ENCODE results near the gene ARL15. TPM values are rescaled to one million over a fixed set of nuclear protein-coding genes. Genes with fewer than 3 reads are reported as not detected.
A peak's percentile ranks its signal among the peaks of the same experiment; 100 is the strongest.

The ARL15 gene
- total and polyA plus RNA-seq, 8 donors, result 20.2 to 27.7 (median 25.1) TPM

DNA sequence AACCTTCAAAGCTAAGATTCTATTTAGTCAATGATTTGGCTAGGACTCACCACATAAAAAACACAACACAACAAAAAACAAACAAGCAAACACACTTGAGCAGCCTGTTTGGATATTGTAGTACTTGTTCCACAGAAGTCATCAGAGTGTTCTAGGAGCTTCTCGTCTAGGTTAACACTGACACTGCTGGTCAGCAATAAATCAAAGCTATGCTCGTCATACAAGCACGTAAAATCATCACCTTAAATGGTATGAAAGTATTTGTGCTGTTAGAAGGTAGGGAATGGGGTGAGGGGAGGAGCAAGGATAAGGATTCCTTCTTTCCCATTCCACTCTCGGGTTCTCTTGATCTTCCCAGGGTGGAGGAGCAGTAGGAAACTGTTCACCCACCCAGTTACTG, 88.0 kb downstream of the ARL15 start:
- Histone ChIP-seq H3K9me3 (no peaks in the 10 kb centered on the region), H3K27ac (no peak overlapping the region), H3K27me3 (no peaks in the 10 kb centered on the region), H3K4me1 (no peaks in the 10 kb centered on the region), H3K36me3 (no peaks in the 10 kb centered on the region), H3K4me3 (no peak overlapping the region)
- DNase-seq (no peak), ATAC-seq (no peak)
- intact Hi-C loops (cut with DNase I), result no loop called here
- TF ChIP-seq, protein P1, sequence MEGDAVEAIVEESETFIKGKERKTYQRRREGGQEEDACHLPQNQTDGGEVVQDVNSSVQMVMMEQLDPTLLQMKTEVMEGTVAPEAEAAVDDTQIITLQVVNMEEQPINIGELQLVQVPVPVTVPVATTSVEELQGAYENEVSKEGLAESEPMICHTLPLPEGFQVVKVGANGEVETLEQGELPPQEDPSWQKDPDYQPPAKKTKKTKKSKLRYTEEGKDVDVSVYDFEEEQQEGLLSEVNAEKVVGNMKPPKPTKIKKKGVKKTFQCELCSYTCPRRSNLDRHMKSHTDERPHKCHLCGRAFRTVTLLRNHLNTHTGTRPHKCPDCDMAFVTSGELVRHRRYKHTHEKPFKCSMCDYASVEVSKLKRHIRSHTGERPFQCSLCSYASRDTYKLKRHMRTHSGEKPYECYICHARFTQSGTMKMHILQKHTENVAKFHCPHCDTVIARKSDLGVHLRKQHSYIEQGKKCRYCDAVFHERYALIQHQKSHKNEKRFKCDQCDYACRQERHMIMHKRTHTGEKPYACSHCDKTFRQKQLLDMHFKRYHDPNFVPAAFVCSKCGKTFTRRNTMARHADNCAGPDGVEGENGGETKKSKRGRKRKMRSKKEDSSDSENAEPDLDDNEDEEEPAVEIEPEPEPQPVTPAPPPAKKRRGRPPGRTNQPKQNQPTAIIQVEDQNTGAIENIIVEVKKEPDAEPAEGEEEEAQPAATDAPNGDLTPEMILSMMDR (IDR thresholded peaks at IDR 0.05), result no peak

DNA sequence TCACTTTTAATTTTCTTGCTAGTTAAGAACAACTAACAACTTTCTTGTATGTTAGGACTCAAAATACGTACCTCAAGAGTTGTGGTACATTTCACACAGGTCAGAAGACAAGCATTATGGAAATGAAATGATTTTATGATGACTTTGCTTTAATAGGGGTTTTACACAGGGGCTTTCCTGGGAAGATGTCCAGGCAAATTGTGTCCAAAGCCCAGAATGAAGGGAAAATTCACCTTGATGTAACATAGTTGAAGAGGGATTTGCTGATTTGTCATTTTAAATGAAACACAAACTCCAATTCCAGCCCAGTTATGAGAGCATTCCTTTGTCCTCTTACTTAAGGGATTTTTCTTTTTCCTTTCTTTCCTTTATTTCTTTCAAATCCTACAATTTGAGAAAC, 89.2 kb downstream of the ARL15 start:
- Histone ChIP-seq H3K4me1 (no peaks in the 10 kb centered on the region), H3K4me3 (no peak overlapping the region), H3K36me3 (no peaks in the 10 kb centered on the region), H3K27ac (no peak overlapping the region), H3K9me3 (no peaks in the 10 kb centered on the region), H3K27me3 (no peaks in the 10 kb centered on the region)
- intact Hi-C loops (cut with DNase I), result no loop called here
- DNase-seq (no peak), ATAC-seq (no peak)
- TF ChIP-seq, protein P1 (IDR thresholded peaks at IDR 0.05), result no peak

DNA sequence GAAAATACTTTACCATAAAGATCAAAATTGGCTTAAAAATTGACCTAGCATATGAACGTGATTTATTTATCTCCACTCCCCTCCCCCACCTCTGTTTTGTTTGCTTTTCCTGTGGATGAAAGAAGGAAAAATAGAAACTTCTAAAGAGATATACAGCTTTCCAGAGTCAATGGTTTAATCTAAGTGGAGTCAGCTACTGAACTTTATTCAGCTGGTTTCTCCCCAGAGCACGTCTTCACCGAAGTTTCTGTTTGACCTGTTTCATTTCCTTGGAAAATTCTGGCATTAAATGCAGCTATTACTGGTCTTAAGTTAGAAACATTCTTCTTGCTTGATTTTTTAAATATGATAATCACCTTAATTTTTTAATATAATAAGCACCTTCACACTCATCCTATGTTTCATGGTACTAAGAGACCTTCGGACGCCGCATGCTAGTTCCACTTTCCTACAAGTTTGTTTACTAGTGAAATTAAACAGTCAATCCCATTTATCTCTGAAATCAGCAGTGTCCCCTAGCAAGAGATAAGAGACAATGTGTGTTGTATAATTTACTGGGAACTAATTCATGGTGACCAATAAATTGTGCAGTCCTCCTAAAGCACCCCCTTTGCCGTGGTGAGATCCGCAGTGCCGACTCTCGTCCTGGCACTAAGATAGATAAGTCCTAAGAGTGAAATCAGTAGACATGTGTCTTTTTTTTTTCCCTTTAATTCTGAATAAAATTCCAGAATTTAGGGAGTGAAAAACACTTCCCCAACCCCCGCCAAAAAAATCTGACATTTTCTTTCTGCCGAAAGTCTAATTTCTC, 89.9 kb downstream of the ARL15 start:
- no peaks in the 10 kb centered on the region for H3K9me3 ChIP-seq
- TF ChIP-seq, protein P1 (IDR thresholded peaks at IDR 0.05), result no peak
- no peaks in the 10 kb centered on the region for H3K27me3 ChIP-seq
- H3K4me3 ChIP-seq, result no peak overlapping the region
- H3K4me1 ChIP-seq, result no peaks in the 10 kb centered on the region
- DNase-seq, result peak in 1 of 4 donors; percentile 7
- no peak overlapping the region for H3K27ac ChIP-seq
- no peak for ATAC-seq
- intact Hi-C loops (cut with DNase I), result no loop called here
- no peaks in the 10 kb centered on the region for H3K36me3 ChIP-seq

DNA sequence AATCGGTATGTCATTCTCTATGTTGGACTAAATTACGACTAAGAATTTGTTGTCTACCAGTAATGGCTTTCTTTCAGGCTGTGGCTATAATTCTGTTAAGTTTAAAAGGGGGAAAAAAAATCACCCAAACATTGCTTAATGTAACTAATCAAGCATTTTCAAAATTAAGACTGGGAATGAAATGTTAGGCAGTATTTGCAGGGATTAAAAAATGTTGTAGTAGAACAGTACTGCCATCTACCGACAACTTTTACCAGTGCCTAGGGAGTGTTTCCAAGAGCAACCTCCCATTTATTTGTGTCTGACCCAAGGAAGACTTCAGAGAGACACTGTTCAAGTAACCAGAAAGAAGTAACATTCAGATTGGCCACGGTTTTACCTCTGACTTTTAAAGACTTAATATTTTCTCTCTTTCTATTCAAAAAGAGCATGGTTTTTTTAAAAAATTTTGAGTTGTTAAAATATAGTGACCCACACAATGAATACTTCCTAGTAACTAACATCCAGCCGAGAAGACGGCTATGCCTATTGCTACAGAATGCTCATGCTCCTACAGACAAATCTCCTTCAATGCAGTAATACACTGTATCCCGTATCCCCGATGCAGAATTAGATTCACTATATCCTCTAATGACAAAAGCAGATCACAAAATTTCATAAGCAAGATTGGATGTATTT, 92.4 kb downstream of the ARL15 start:
- H3K4me3 ChIP-seq, result no peak overlapping the region
- no peaks in the 10 kb centered on the region for H3K27me3 ChIP-seq
- no peaks in the 10 kb centered on the region for H3K9me3 ChIP-seq
- ATAC-seq, result peak; percentile 90
- H3K36me3 ChIP-seq, result no peaks in the 10 kb centered on the region
- H3K4me1 ChIP-seq, result no peaks in the 10 kb centered on the region
- intact Hi-C loops (cut with DNase I), result no loop called here
- TF ChIP-seq, protein P1 (IDR thresholded peaks at IDR 0.05), result peak; percentile 75 to 79
- peak in 1 of 4 donors; percentile 80 for DNase-seq
- no peak overlapping the region for H3K27ac ChIP-seq

DNA sequence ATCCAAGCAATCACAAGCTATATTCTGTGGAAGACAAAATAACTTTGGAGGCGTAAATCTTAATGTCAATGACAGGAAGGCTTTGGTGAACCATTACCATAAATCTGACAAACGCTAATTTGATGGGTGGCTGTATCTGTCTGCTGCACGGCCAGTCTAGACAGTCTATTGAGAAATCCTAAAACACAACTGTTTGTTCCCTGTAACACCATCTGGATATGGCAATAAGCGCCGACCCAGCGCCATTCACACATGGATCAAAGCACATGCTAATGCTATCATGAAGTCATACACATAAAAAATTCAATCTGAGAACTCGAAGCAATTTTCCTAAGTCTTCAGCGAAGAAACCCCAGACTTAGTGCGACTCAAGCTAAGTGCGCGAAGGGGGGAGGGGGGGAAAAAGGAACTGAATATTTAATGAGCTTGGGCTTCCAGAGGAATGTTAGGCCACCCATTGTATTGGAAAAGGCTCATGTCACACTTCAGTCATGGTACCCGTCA, 95.1 kb downstream of the ARL15 start:
- Histone ChIP-seq H3K27ac (no peak overlapping the region), H3K9me3 (no peaks in the 10 kb centered on the region), H3K27me3 (no peaks in the 10 kb centered on the region), H3K4me1 (no peaks in the 10 kb centered on the region), H3K4me3 (no peak overlapping the region), H3K36me3 (no peaks in the 10 kb centered on the region)
- DNase-seq (no peak), ATAC-seq (no peak)
- intact Hi-C loops (cut with DNase I), result no loop called here
- TF ChIP-seq, protein P1 (IDR thresholded peaks at IDR 0.05), result no peak
